Esophagus squamous epithelium (tissue), 5 donors: Measurements from ENCODE around the gene STK16. TPM values are rescaled to one million over a fixed set of nuclear protein-coding genes. Genes with fewer than 3 reads are reported as not detected.

Experiments
- DNase-seq: peaks from one replicate; lab custom pipeline; 2025; lab: John Stamatoyannopoulos, UW
- H3K27ac ChIP-seq, 4 donors: fragments of 200-600 bp; sonication (generic); one replicate each; pipeline ENCODE4 v1.5.1; 2016 to 2019; ENCODE audit warnings: mild to moderate bottlenecking in 1 of 4
- H3K27me3 ChIP-seq, 4 donors: fragments of 200-600 bp; sonication (generic); 1 replicate in 3 of 4; 2 replicates in 1 of 4; pipeline versions ENCODE4 v1.5.1 to v1.6.0; 2017 to 2021; ENCODE audit warnings: antibody characterized with exemption in 1 of 4
- H3K36me3 ChIP-seq, 3 donors: fragments of 200-600 bp; sonication (generic); one replicate each; pipeline ENCODE4 v1.5.1; 2016 to 2019
- H3K4me1 ChIP-seq, 3 donors: fragments of 200-600 bp; sonication (generic); one replicate each; pipeline ENCODE4 v1.5.1; 2017 to 2019
- H3K4me3 ChIP-seq, 4 donors: fragments of 200-600 bp; sonication (generic); 1 replicate in 3 of 4; 2 replicates in 1 of 4; pipeline ENCODE4 v1.5.1; 2016 to 2019; ENCODE audit warnings: mild to moderate bottlenecking in 2 of 4, moderate library complexity in 1 of 4
- H3K9me3 ChIP-seq, 3 donors: fragments of 200-600 bp; sonication (generic); one replicate each; pipeline ENCODE4 v1.5.1; 2016 to 2019
- POLR2A ChIP-seq, 4 donors: fragments of 450-650 bp; IDR thresholded peaks; one replicate each; pipeline ENCODE4 v1.6.1; 2017; ENCODE audit warnings: antibody characterized with exemption in 4 of 4, mild to moderate bottlenecking in 4 of 4, moderate library complexity in 3 of 4
- WGBS, 2 donors: methylation state at CpG; one replicate each; pipeline ENCODE4 v1.1.5; 2018; 5-methylcytosine and 5-hydroxymethylcytosine counted together
- intact Hi-C: fragments of 100-400 bp; cut with DNase I; formaldehyde crosslinking; loops from one replicate; pipeline ENCODE4 v1.15.0; 2022
- total RNA-seq, 4 donors: library from RNA; depleted of rRNA; stranded (reverse); fragments of >200 nt; gene quantifications; one replicate each; pipeline ENCODE4 v1.1.0, GENCODE V29; 2016
- TF ChIP-seq, protein P1 (sequence below), 6 experiments: fragments of 450-650 bp in 4 of 6; fragments of 200-600 bp in 2 of 6; sonication (generic) in 2 of 6; IDR thresholded peaks; one replicate each; pipeline ENCODE4 v1.5.1; 2016 to 2019; ENCODE audit warnings: antibody characterized with exemption in 6 of 6, mild to moderate bottlenecking in 4 of 6, moderate library complexity in 4 of 6
- donor health status: DM: yes; HTN: yes; CAD: no.

STK16 gene
- total RNA-seq, 4 donors from 2014 or later = 8.6 to 27.4 (median 19.3) TPM

- H3K4me3 ChIP-seq = peak overlapping the region; percentile 62 to 95 (median 78)
- H3K9me3 ChIP-seq = no peaks in the 10 kb centered on the region
- H3K4me1 ChIP-seq = peaks cover 25 to 68% (median 32%) of the 10 kb centered on the region in 3 donors
- intact Hi-C loops = no loop called here
- TF ChIP-seq POLR2A (IDR thresholded peaks at IDR 0.05) = no peak
- TF ChIP-seq, protein P1, sequence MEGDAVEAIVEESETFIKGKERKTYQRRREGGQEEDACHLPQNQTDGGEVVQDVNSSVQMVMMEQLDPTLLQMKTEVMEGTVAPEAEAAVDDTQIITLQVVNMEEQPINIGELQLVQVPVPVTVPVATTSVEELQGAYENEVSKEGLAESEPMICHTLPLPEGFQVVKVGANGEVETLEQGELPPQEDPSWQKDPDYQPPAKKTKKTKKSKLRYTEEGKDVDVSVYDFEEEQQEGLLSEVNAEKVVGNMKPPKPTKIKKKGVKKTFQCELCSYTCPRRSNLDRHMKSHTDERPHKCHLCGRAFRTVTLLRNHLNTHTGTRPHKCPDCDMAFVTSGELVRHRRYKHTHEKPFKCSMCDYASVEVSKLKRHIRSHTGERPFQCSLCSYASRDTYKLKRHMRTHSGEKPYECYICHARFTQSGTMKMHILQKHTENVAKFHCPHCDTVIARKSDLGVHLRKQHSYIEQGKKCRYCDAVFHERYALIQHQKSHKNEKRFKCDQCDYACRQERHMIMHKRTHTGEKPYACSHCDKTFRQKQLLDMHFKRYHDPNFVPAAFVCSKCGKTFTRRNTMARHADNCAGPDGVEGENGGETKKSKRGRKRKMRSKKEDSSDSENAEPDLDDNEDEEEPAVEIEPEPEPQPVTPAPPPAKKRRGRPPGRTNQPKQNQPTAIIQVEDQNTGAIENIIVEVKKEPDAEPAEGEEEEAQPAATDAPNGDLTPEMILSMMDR (IDR thresholded peaks at IDR 0.05) = peak in 2 of 6 experiments; percentile 14 to 26
- H3K27me3 ChIP-seq = no peaks in the 10 kb centered on the region
- 30 to 40% methylated on average over 9 to 11 of the region's 12 CpGs for WGBS, 2 donors
- DNase-seq = no peak
- H3K36me3 ChIP-seq = peaks cover 0 to 48% (median 6%) of the 10 kb centered on the region in 3 donors
- peak overlapping the region; percentile 95 to 99 (median 97) for H3K27ac ChIP-seq
These were observed 34.7 kb downstream of the STK16 start for GRCh38 chr2:219279916-219280516.

GRCh38 chr2:219280651-219281050 is 35.4 kb downstream of the STK16 start:
- TF ChIP-seq POLR2A (IDR thresholded peaks at IDR 0.05) = no peak
- TF ChIP-seq, protein P1 (IDR thresholded peaks at IDR 0.05) = no peak
- peaks cover 31 to 73% (median 39%) of the 10 kb centered on the region in 3 donors for H3K4me1 ChIP-seq
- 64 to 96% methylated on average over 3 to 4 of the region's 4 CpGs for WGBS, 2 donors
- H3K36me3 ChIP-seq = peaks cover 0 to 54% (median 6%) of the 10 kb centered on the region in 3 donors
- H3K27me3 ChIP-seq = no peaks in the 10 kb centered on the region
- no peak overlapping the region for H3K4me3 ChIP-seq
- DNase-seq = no peak
- intact Hi-C loops = no loop called here
- no peaks in the 10 kb centered on the region for H3K9me3 ChIP-seq
- peak overlapping the region in 3 of 4 donors; percentile 95 to 99 (median 97) for H3K27ac ChIP-seq

- Histone ChIP-seq H3K4me1 (peaks cover 41 to 82% (median 46%) of the 10 kb centered on the region in 3 donors), H3K9me3 (no peaks in the 10 kb centered on the region), H3K27ac (peak overlapping the region in 1 of 4 donors; percentile 28), H3K4me3 (no peak overlapping the region), H3K27me3 (no peaks in the 10 kb centered on the region), H3K36me3 (peaks cover 0 to 57% (median 6%) of the 10 kb centered on the region in 3 donors)
- DNase-seq = no peak
- no peak for TF ChIP-seq POLR2A (IDR thresholded peaks at IDR 0.05)
- TF ChIP-seq, protein P1 (IDR thresholded peaks at IDR 0.05) = no peak
- intact Hi-C loops = no loop called here
- WGBS, 2 donors = 73 to 84% methylated on average over 6 to 7 of the region's 8 CpGs
These were observed 36.3 kb downstream of the STK16 start for GRCh38 chr2:219281588-219281987.

DNA sequence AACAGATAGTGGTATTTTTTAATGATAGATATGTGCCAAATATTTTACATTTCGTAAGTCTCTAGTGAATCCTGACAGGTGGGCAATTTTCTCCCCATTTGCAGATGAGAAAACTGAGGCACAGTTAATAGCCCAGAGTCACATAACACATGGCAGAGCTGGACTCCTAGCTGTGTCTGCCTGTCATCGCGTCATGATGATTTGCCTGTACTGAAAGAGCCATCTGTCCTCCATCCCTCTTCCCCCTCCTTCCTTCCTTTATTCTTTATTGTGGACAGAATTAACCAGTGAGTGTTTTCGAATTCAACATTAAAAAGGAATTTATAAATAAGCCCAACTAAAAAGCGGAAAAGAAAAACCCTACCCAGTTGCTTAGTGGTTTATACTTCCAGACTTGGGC is 37.1 kb downstream of the STK16 start:
- Histone ChIP-seq H3K4me1 (peaks cover 46 to 82% (median 49%) of the 10 kb centered on the region in 3 donors), H3K27me3 (no peaks in the 10 kb centered on the region), H3K9me3 (no peaks in the 10 kb centered on the region), H3K27ac (peak overlapping the region in 1 of 4 donors; percentile 28), H3K36me3 (peaks cover 0 to 57% (median 6%) of the 10 kb centered on the region in 3 donors), H3K4me3 (no peak overlapping the region)
- no peak for TF ChIP-seq POLR2A (IDR thresholded peaks at IDR 0.05)
- TF ChIP-seq, protein P1 (IDR thresholded peaks at IDR 0.05) = no peak
- intact Hi-C loops = no loop called here
- no peak for DNase-seq
- WGBS, 2 donors = 89 to 90% methylated on average over 5 of the region's 5 CpGs

DNA sequence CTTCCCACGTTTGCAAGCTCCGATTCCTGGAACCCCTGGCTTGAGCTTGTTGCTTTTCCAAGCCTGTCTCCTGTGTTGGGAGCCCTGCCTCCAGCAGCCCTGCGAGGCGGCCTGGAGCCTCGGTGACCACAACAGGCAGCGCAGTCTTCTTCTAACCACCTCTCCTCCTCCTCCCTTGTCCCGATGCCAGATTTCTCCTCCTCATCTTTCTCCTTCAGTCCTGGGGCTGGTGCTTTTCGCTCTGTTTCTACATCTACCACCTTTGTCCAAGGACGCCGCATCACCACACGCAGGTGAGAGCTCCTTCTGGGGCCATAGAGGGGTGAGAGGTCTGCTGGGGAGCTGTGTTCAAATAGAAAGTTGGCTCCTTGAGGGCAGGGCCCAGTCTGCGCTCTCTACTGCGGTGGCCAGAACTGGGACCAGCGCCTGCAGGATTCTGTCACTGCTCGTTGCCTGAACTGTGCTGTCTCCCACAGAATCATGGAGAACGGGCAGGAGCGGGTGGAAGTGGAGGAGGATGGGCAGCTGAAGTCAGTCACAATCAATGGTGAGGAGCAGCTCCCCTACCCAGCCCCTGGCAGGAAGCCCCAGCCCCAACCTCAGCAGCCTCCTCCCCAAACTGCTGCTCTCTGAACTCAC is 37.8 kb downstream of the STK16 start:
- TF ChIP-seq, protein P1 (IDR thresholded peaks at IDR 0.05) = no peak
- TF ChIP-seq POLR2A (IDR thresholded peaks at IDR 0.05) = no peak
- intact Hi-C loops = no loop called here
- H3K36me3 ChIP-seq = peaks cover 0 to 57% (median 6%) of the 10 kb centered on the region in 3 donors
- H3K27me3 ChIP-seq = no peaks in the 10 kb centered on the region
- no peak overlapping the region for H3K4me3 ChIP-seq
- H3K4me1 ChIP-seq = peaks cover 39 to 82% (median 46%) of the 10 kb centered on the region in 3 donors
- 90 to 93% methylated on average over 13 to 15 of the region's 17 CpGs for WGBS, 2 donors
- no peak for DNase-seq
- no peak overlapping the region for H3K27ac ChIP-seq
- no peaks in the 10 kb centered on the region for H3K9me3 ChIP-seq
